K562 (cell line): ENCODE data around the gene PDCD1. TPM values are rescaled to one million over a fixed set of nuclear protein-coding genes. Genes with fewer than 3 reads are reported as not detected.

ENCODE experiments used
- ATAC-seq: fragments of 200-7000 bp; cut with Tn5 transposase; 3 replicates; pipeline ENCODE4 v1.9.1; 2020; ENCODE audit warnings: moderate library complexity
- BruUV-seq: library from RNA; stranded (reverse); fragments of 400-500 nt; replicated peaks from 2 replicates; lab custom pipeline; 2021; lab: Mats Ljungman, UMichigan
- CTCF ChIA-PET: fragments of 300-600 bp; formaldehyde crosslinking; extraction: SDS; loops from one replicate; lab custom pipeline; 2021; ENCODE audit warnings: low intra/inter-chr PET ratio; lab: Yijun Ruan, JAX
- POLR2A ChIA-PET: fragments of 300-600, 350-650 bp; sonication (Branson Sonifier 250); formaldehyde crosslinking; extraction: SDS; loops from one replicate; lab custom pipeline; 2021; ENCODE audit warnings: antibody characterized with exemption, inconsistent platforms; lab: Yijun Ruan, JAX
- DNase-seq, 4 experiments: peaks; one replicate each; pipeline versions ENCODE4 v3.0.0 to v3.0.0-alpha.2; 2011 to 2018; ENCODE audit warnings: low spot score in 3 of 4, mixed read lengths in 3 of 4; ENCODE audit errors: extremely low read depth in 1 of 4
- FAIRE-seq: peaks from 2 replicates; lab custom pipeline; 2011; peaks lifted over from hg19 to GRCh38; lab: Jason Lieb, UNC
- H2AFZ ChIP-seq: 2 replicates; pipeline ENCODE4 v1.6.0; 2011; ENCODE audit warnings: low read depth, low read length, control low read depth, inconsistent platforms
- H3K27ac ChIP-seq: fragments of 200-600 bp; 3 replicates; pipeline ENCODE4 v1.8.0; 2011; ENCODE audit warnings: low read depth, mild to moderate bottlenecking, control low read depth, inconsistent platforms, low read length, moderate library complexity, mixed read lengths; ENCODE audit errors: extremely low read depth
- H3K27me3 ChIP-seq, 2 experiments: fragments of 300-600 bp in 1 of 2; 2 replicates in 1 of 2; 3 replicates in 1 of 2; pipeline versions ENCODE4 v1.6.0 to v1.8.0; 2011; ENCODE audit warnings: inconsistent platforms in 2 of 2, low read length in 2 of 2, mild to moderate bottlenecking in 1 of 2, mixed read lengths in 1 of 2, moderate library complexity in 1 of 2; ENCODE audit not compliant: control insufficient read depth in 2 of 2, insufficient read depth in 2 of 2
- H3K36me3 ChIP-seq: fragments of 300-600 bp; 3 replicates; pipeline ENCODE4 v1.8.0; 2011; ENCODE audit warnings: mild to moderate bottlenecking, low read length, inconsistent platforms; ENCODE audit not compliant: control insufficient read depth, insufficient read depth
- H3K4me1 ChIP-seq, 2 experiments: fragments of 200-600 bp in 1 of 2; replicated peaks in 1 of 2; 2 replicates in 1 of 2; 3 replicates in 1 of 2; pipeline versions ENCODE4 v1.5.1 to v1.8.0; 2011; ENCODE audit warnings: inconsistent platforms in 2 of 2, low read length in 2 of 2, mild to moderate bottlenecking in 1 of 2, mixed read lengths in 1 of 2, moderate library complexity in 1 of 2; ENCODE audit not compliant: control insufficient read depth in 2 of 2, insufficient read depth in 2 of 2
- H3K4me2 ChIP-seq: 2 replicates; pipeline ENCODE4 v1.6.1; 2011; ENCODE audit warnings: low read length, control low read depth, inconsistent platforms, mixed read lengths; ENCODE audit not compliant: insufficient read depth
- H3K4me3 ChIP-seq: fragments of 200-600 bp; sonication (generic), shearing (Covaris generic); 2 replicates; pipeline ENCODE4 v1.5.1; 2016; ENCODE audit warnings: control low read depth, inconsistent platforms
- H3K79me2 ChIP-seq: fragments of 200-600 bp; 3 replicates; pipeline ENCODE4 v1.8.0; 2011; ENCODE audit warnings: low read length, inconsistent platforms; ENCODE audit not compliant: control insufficient read depth, insufficient read depth
- H3K9ac ChIP-seq, 2 experiments: 2 replicates each; pipeline versions ENCODE4 v1.6.0 to v1.6.1; 2011; ENCODE audit warnings: low read depth in 2 of 2, low read length in 2 of 2, control low read depth in 1 of 2, inconsistent platforms in 1 of 2, mild to moderate bottlenecking in 1 of 2, mixed read lengths in 1 of 2; ENCODE audit not compliant: insufficient read depth in 1 of 2
- H3K9me1 ChIP-seq: one replicate; pipeline ENCODE4 v1.6.0; 2011; ENCODE audit warnings: inconsistent platforms, mild to moderate bottlenecking, low read length, moderate library complexity; ENCODE audit not compliant: control insufficient read depth, insufficient read depth
- H3K9me3 ChIP-seq: replicated peaks from 2 replicates; pipeline ENCODE4 v1.5.1; 2011; ENCODE audit warnings: low read depth, low read length, inconsistent platforms; ENCODE audit not compliant: control insufficient read depth, insufficient read depth
- H4K20me1 ChIP-seq: replicated peaks from 2 replicates; pipeline ENCODE4 v1.6.1; 2011; ENCODE audit warnings: low read length, inconsistent platforms, mixed read lengths; ENCODE audit not compliant: control insufficient read depth, insufficient read depth
- CEBPG ChIP-seq, 3 experiments: fragments of 200-800 bp in 1 of 3; sonication (Bioruptor generic) in 1 of 3; sonication (generic) in 1 of 3; formaldehyde crosslinking in 1 of 3; IDR thresholded peaks in 2 of 3; conservative IDR thresholded peaks in 1 of 3; 2 replicates each; pipeline versions ENCODE4 v1.6.1 to v1.8.0; 2016 to 2022; ENCODE audit warnings: missing compliant biosample characterization in 2 of 3, missing genetic modification characterization in 2 of 3, mild to moderate bottlenecking in 1 of 3, missing genetic modification reagents in 1 of 3
- EGR1 ChIP-seq: fragments of 450-650 bp; conservative IDR thresholded peaks from 2 replicates; pipeline ENCODE4 v1.6.1; 2017; ENCODE audit warnings: mild to moderate bottlenecking
- EP400 ChIP-seq: fragments of 450-650 bp; IDR thresholded peaks from 2 replicates; pipeline ENCODE4 v1.6.1; 2017; ENCODE audit warnings: antibody characterized with exemption, mild to moderate bottlenecking, moderate library complexity
- GATAD2A ChIP-seq: fragments of 450-650 bp; IDR thresholded peaks from 2 replicates; pipeline ENCODE4 v1.6.1; 2017
- GTF2B ChIP-seq: IDR thresholded peaks from 2 replicates; pipeline ENCODE4 v1.6.1; 2011; ENCODE audit not compliant: insufficient read length; ENCODE audit errors: extremely low read depth
- MCM7 ChIP-seq, 2 experiments: fragments of 450-650 bp; IDR thresholded peaks; 2 replicates each; pipeline ENCODE4 v1.6.1; 2016 to 2018
- NRF1 ChIP-seq, 2 experiments: fragments of 450-650 bp; IDR thresholded peaks in 1 of 2; conservative IDR thresholded peaks in 1 of 2; 2 replicates each; pipeline ENCODE4 v1.6.1; 2014; ENCODE audit warnings: mild to moderate bottlenecking in 2 of 2
- OTX1 ChIP-seq: fragments of 450-650 bp; formaldehyde crosslinking; IDR thresholded peaks from 2 replicates; pipeline ENCODE4 v1.4.0; 2022; ENCODE audit warnings: mild to moderate bottlenecking
- RAD51 ChIP-seq: fragments of 450-650 bp; IDR thresholded peaks from 2 replicates; pipeline ENCODE4 v1.7.1; 2016; ENCODE audit warnings: low read depth, mild to moderate bottlenecking, borderline replicate concordance
- RBM22 ChIP-seq: fragments of 200-400 bp; formaldehyde crosslinking; IDR thresholded peaks from 2 replicates; pipeline ENCODE4 v1.6.1; 2018; ENCODE audit warnings: low read length, low read depth; ENCODE audit not compliant: poor library complexity, severe bottlenecking
- SOX6 ChIP-seq: fragments of 450-650 bp; IDR thresholded peaks from 2 replicates; pipeline ENCODE4 v1.6.1; 2014; ENCODE audit warnings: mild to moderate bottlenecking
- WHSC1 ChIP-seq: IDR thresholded peaks from one replicate; pipeline ENCODE4 v1.6.1; 2012; ENCODE audit warnings: low read length, control low read depth, inconsistent platforms
- ZNF57 ChIP-seq: fragments of 450-650 bp; formaldehyde crosslinking; IDR thresholded peaks from 2 replicates; pipeline ENCODE4 v1.4.0; 2020; ENCODE audit warnings: mild to moderate bottlenecking, moderate library complexity
- ZNF592 ChIP-seq: fragments of 450-650 bp; IDR thresholded peaks from 2 replicates; pipeline ENCODE4 v1.6.1; 2017; ENCODE audit warnings: antibody characterized with exemption, mild to moderate bottlenecking
- ZNF668 ChIP-seq: fragments of 250-450 bp; sonication (Bioruptor Pico); IDR thresholded peaks from 2 replicates; pipeline ENCODE4 v1.8.0; 2022; ENCODE audit warnings: mild to moderate bottlenecking, inconsistent platforms
- WGBS: fragments of 100-300 bp; shearing (Covaris generic); methylation state at CpG from one replicate; pipeline ENCODE4 v1.1.6; 2016; ENCODE audit warnings: low coverage, mixed read lengths; ENCODE audit not compliant: insufficient coverage; ENCODE audit errors: missing lambda C conversion rate; 5-methylcytosine and 5-hydroxymethylcytosine counted together
- in situ Hi-C: fragments of 300-500 bp; cut with MboI; formaldehyde crosslinking; loops from 4 replicates; pipeline ENCODE4 v1.15.0; 2018; ENCODE audit warnings: inconsistent platforms, mixed read lengths
- intact Hi-C: fragments of 100-400 bp; cut with micrococcal nuclease; formaldehyde crosslinking; loops from 2 replicates; pipeline ENCODE4 v1.14.2; 2022
- polyA plus RNA-seq, 8 experiments: library from polyadenylated mRNA; depleted of rRNA in 4 of 8; stranded (reverse) in 5 of 8; unstranded in 3 of 8; fragments of >200 nt; fragmentation: Nextera tagmentation in 2 of 8; fragmentation: Illumina TruSeq in 1 of 8; extraction: Ambion mirVana in 2 of 8; extraction: Trizol in 1 of 8; gene quantifications; 2 replicates each; pipeline versions ENCODE4 v1.2.1 to v1.2.3, GENCODE V29; 2011 to 2014; ENCODE audit warnings: inconsistent platforms in 1 of 8, missing spikeins in 1 of 8
- total RNA-seq, 7 experiments: library from RNA; depleted of rRNA in 6 of 7; stranded (reverse); fragments of >200 nt in 6 of 7; fragmentation: Illumina TruSeq in 2 of 7; extraction: Trizol in 2 of 7; gene quantifications; 2 replicates each; pipeline versions ENCODE4 v1.2.1 to v1.2.3, GENCODE V29; 2011 to 2021; ENCODE audit warnings: low replicate concordance in 1 of 7

Gene PDCD1
- total and polyA plus RNA-seq, 9 of the 15 experiments (the other 6 are each of a cell fraction or from before 2014, with no cell fraction given) = 0.15 to 2.5 (median 1.0) TPM; not detected in 2

GRCh38 chr2:241862093-241862492, 3.4 kb upstream of the PDCD1 start:
- ChIA-PET POLR2A (interaction anchor here (0.6 kb wide), 1 partner anchor 1421 kb away, joined by 3 read pairs; no protein-coding TSS in a partner anchor), CTCF (no interaction called here)
- BruUV-seq = no TSS peak
- DNase-seq = peak in 3 of 4 experiments; percentile 31 to 47 (median 37)
- whole genome bisulfite sequencing = 14% methylated on average over 3 of the region's 8 CpGs
- Histone ChIP-seq H4K20me1 (peaks cover 5% of the 10 kb centered on the region; the same call in 1 of the 2 replicates), H3K9me3 (peaks cover 4% of the 10 kb centered on the region; the same call in 1 of the 2 replicates), H3K9ac (no peak overlapping the region), H3K27ac (no peak overlapping the region), H3K9me1 (no peaks in the 10 kb centered on the region), H2AFZ (no peak overlapping the region), H3K27me3 (peaks cover 0 to 25% of the 10 kb centered on the region in 2 experiments; a peak in 4 of 5 replicates), H3K4me3 (no peak overlapping the region), H3K4me1 (peaks cover 5 to 61% of the 10 kb centered on the region in 2 experiments; a peak in 4 of 5 replicates), H3K4me2 (no peak overlapping the region), H3K79me2 (no peaks in the 10 kb centered on the region), H3K36me3 (no peaks in the 10 kb centered on the region)
- in situ Hi-C loops = no loop called here
- no peak for FAIRE-seq
- intact Hi-C loops = no loop called here
- ATAC-seq = no peak
- TF ChIP-seq CEBPG (CRISPR knock-in tag; IDR thresholded peaks at IDR 0.05) (no peak), CEBPG (tag; conservative IDR thresholded peaks at IDR 0.05 in 1 of 2, IDR thresholded peaks at IDR 0.05 in 1 of 2) (no peak), ZNF592 (no peak), EP400 (no peak), EGR1 (peak; percentile 46; the same call in 1 of the 2 replicates), SOX6 (no peak), RBM22 (no peak), MCM7 (IDR thresholded peaks at IDR 0.05) (no peak), RAD51 (no peak), GATAD2A (no peak), ZNF668 (CRISPR knock-in tag) (no peak), OTX1 (no peak), WHSC1 (no peak), ZNF57 (no peak), NRF1 (conservative IDR thresholded peaks at IDR 0.05 in 1 of 2, IDR thresholded peaks at IDR 0.05 in 1 of 2) (peak; percentile 27 to 29; a peak in 2 of 4 replicates), GTF2B (no peak)
